SH-SY5Y (cell line): ENCODE results near the gene ACER2.

Source experiments
- GATA2 ChIP-seq: IDR thresholded peaks from 2 replicates; pipeline ENCODE4 v1.6.1; 2011; ENCODE audit warnings: mild to moderate bottlenecking, low read depth, low read length
- GATA3 ChIP-seq: IDR thresholded peaks from 2 replicates; pipeline ENCODE4 v1.6.1; 2011; ENCODE audit warnings: low read depth, mild to moderate bottlenecking, low read length, moderate library complexity

DNA sequence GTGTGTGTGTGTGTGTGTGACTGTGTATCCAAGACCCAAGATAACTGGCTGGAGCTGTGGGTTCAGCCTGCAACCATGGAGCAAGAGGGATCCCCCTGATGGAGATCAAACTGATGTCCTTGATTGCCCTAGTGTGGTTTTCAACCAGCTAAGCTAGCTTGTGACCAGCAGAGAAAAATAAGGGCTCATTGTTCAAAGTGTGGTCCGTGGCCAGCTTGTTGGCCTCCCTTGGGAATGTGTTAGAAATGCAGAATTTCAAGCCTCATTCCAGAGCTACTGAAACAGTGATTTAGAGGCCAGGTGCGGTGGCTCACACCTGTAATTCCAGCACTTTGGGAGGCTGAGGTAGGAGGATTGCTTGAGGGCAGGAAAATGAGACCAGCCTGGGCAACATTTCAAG, 79.9 kb downstream of the ACER2 start:
- TF ChIP-seq GATA3 (no peak), GATA2 (no peak)
